Stimulated activated CD8-positive, alpha-beta memory T cell treated with anti-CD3 and anti-CD28 coated beads, Interleukin-4, amount 100 ng/mL, for 48 hours (primary cell): ENCODE data around the gene TBCA.

ENCODE experiments used
- DNase-seq: peaks from one replicate; pipeline ENCODE4 v3.0.0-alpha.2; 2020

The TBCA gene

GRCh38 chr5:77775790-77776553 lies at the start of gene TBCA:
TBCA (minus strand) TSS chr5:77776339; CDS start chr5:77776257, 82 bp downstream.
- peak; percentile 92 for DNase-seq

- DNase-seq = no peak
Measured at GRCh38 chr5:77824981-77825380, 48.8 kb upstream of the TBCA start.

- DNase-seq = no peak
Measured at GRCh38 chr5:77816686-77817085, 40.5 kb upstream of the TBCA start.

- DNase-seq = no peak
Measured at GRCh38 chr5:77812926-77813589, 36.9 kb upstream of the TBCA start.

- no peak for DNase-seq
Measured at GRCh38 chr5:77806213-77806843, 30.2 kb upstream of the TBCA start.

- DNase-seq = no peak
Measured at GRCh38 chr5:77798456-77798855, 22.3 kb upstream of the TBCA start.

GRCh38 chr5:77797136-77797535 lies 21.0 kb upstream of the TBCA start:
- no peak for DNase-seq

- no peak for DNase-seq
Measured at GRCh38 chr5:77795846-77796245, 19.7 kb upstream of the TBCA start.

GRCh38 chr5:77795268-77795667 lies 19.1 kb upstream of the TBCA start:
- DNase-seq = no peak

- no peak for DNase-seq
Measured at GRCh38 chr5:77791926-77792325, 15.8 kb upstream of the TBCA start.

GRCh38 chr5:77791356-77791755 lies 15.2 kb upstream of the TBCA start:
- no peak for DNase-seq

- no peak for DNase-seq
Measured at GRCh38 chr5:77785229-77785628, 9.1 kb upstream of the TBCA start.

GRCh38 chr5:77784735-77785134 lies 8.6 kb upstream of the TBCA start:
- no peak for DNase-seq

- no peak for DNase-seq
Measured at GRCh38 chr5:77781076-77781475, 4.9 kb upstream of the TBCA start.

GRCh38 chr5:77778881-77779438 lies 2.8 kb upstream of the TBCA start:
- DNase-seq = no peak

- DNase-seq = no peak
Measured at GRCh38 chr5:77778398-77778797, 2.3 kb upstream of the TBCA start.

GRCh38 chr5:77777911-77778310 lies 1.8 kb upstream of the TBCA start:
- DNase-seq = no peak

GRCh38 chr5:77777281-77777892 lies 1.2 kb upstream of the TBCA start:
- DNase-seq = no peak

GRCh38 chr5:77776554-77777206 lies 541 bp upstream of the TBCA start:
- DNase-seq = no peak

- no peak for DNase-seq
Measured at GRCh38 chr5:77774981-77775789, 954 bp downstream of the TBCA start.

GRCh38 chr5:77773734-77774280 lies 2.3 kb downstream of the TBCA start:
- DNase-seq = no peak

GRCh38 chr5:77772729-77773128 lies 3.4 kb downstream of the TBCA start:
- no peak for DNase-seq
